Mesenchymal stem cell (in vitro differentiated cells and primary cell): ENCODE measurements around the gene FBXO38.

Experiments
- DNase-seq: peaks from one replicate; pipeline ENCODE4 v3.0.0-alpha.2; 2013
- H2AFZ ChIP-seq: one replicate; pipeline ENCODE4 v1.6.1; 2013; ENCODE audit warnings: low read depth, mild to moderate bottlenecking, control low read depth, inconsistent platforms, low read length, moderate library complexity
- H2AK5ac ChIP-seq: 2 replicates; pipeline ENCODE4 v1.6.1; 2013; ENCODE audit warnings: low read length, moderate library complexity, mild to moderate bottlenecking, inconsistent platforms; ENCODE audit not compliant: severe bottlenecking
- H2BK120ac ChIP-seq: one replicate; pipeline ENCODE4 v1.6.1; 2013; ENCODE audit warnings: low read depth, mild to moderate bottlenecking, inconsistent platforms, low read length, moderate library complexity
- H2BK12ac ChIP-seq, 2 experiments: one replicate each; pipeline ENCODE4 v1.6.1; 2013; ENCODE audit warnings: inconsistent platforms in 2 of 2, low read length in 2 of 2, mild to moderate bottlenecking in 2 of 2, moderate library complexity in 2 of 2, control low read depth in 1 of 2
- H2BK15ac ChIP-seq: one replicate; pipeline ENCODE4 v1.6.1; 2013; ENCODE audit warnings: mild to moderate bottlenecking, low read depth, inconsistent platforms; ENCODE audit not compliant: poor library complexity, severe bottlenecking
- H2BK5ac ChIP-seq: 2 replicates; pipeline ENCODE4 v1.6.1; 2013; ENCODE audit warnings: low read depth, mild to moderate bottlenecking, low read length, control low read depth, inconsistent platforms; ENCODE audit not compliant: poor library complexity, severe bottlenecking
- H3K14ac ChIP-seq, 2 experiments: one replicate each; pipeline ENCODE4 v1.6.1; 2013; ENCODE audit warnings: inconsistent platforms in 2 of 2, low read length in 2 of 2, control low read depth in 1 of 2, mild to moderate bottlenecking in 1 of 2, moderate library complexity in 1 of 2
- H3K18ac ChIP-seq, 2 experiments: one replicate each; pipeline ENCODE4 v1.6.1; 2013; ENCODE audit warnings: inconsistent platforms in 2 of 2, low read length in 2 of 2, control low read depth in 1 of 2, low read depth in 1 of 2, mild to moderate bottlenecking in 1 of 2
- H3K23ac ChIP-seq, 2 experiments: one replicate each; pipeline ENCODE4 v1.6.1; 2013; ENCODE audit warnings: inconsistent platforms in 2 of 2, low read length in 2 of 2, mild to moderate bottlenecking in 2 of 2, moderate library complexity in 2 of 2, control low read depth in 1 of 2
- H3K27ac ChIP-seq: 2 replicates; pipeline ENCODE4 v1.5.1; 2013; ENCODE audit warnings: mild to moderate bottlenecking, moderate library complexity, low read length, control low read depth, inconsistent platforms; ENCODE audit not compliant: poor library complexity, severe bottlenecking
- H3K27me3 ChIP-seq, 2 experiments: 2 replicates each; pipeline versions ENCODE4 v1.6.1 to v1.7.0; 2013; ENCODE audit warnings: low read length in 2 of 2, mild to moderate bottlenecking in 2 of 2, moderate library complexity in 2 of 2, control low read depth in 1 of 2, inconsistent platforms in 1 of 2; ENCODE audit not compliant: control insufficient read depth in 1 of 2, insufficient read depth in 1 of 2
- H3K36me3 ChIP-seq, 2 experiments: 2 replicates each; pipeline versions ENCODE4 v1.6.1 to v1.7.0; 2013; ENCODE audit warnings: low read length in 2 of 2, control low read depth in 1 of 2, inconsistent platforms in 1 of 2, low read depth in 1 of 2, mild to moderate bottlenecking in 1 of 2; ENCODE audit not compliant: insufficient read depth in 2 of 2, control insufficient read depth in 1 of 2
- H3K4ac ChIP-seq, 2 experiments: one replicate each; pipeline ENCODE4 v1.6.1; 2013; ENCODE audit warnings: inconsistent platforms in 2 of 2, low read length in 2 of 2, mild to moderate bottlenecking in 2 of 2, moderate library complexity in 2 of 2, control low read depth in 1 of 2, low read depth in 1 of 2
- H3K4me1 ChIP-seq: 2 replicates; pipeline ENCODE4 v1.6.1; 2013; ENCODE audit warnings: low read depth, low read length, control low read depth; ENCODE audit not compliant: control insufficient read depth, insufficient read depth
- H3K4me2 ChIP-seq: 2 replicates; pipeline ENCODE4 v1.6.1; 2013; ENCODE audit warnings: low read length, mild to moderate bottlenecking, inconsistent platforms; ENCODE audit not compliant: poor library complexity, severe bottlenecking
- H3K4me3 ChIP-seq, 2 experiments: 2 replicates each; pipeline versions ENCODE4 v1.5.1 to v1.7.0; 2013; ENCODE audit warnings: low read length in 2 of 2, mild to moderate bottlenecking in 2 of 2, control low read depth in 1 of 2, low read depth in 1 of 2; ENCODE audit not compliant: insufficient read depth in 1 of 2
- H3K79me1 ChIP-seq: replicated peaks from 2 replicates; pipeline ENCODE4 v1.6.1; 2013; ENCODE audit warnings: mild to moderate bottlenecking, control low read depth, low read length, inconsistent platforms; ENCODE audit not compliant: poor library complexity, severe bottlenecking
- H3K9ac ChIP-seq: 2 replicates; pipeline ENCODE4 v1.7.0; 2013; ENCODE audit warnings: mild to moderate bottlenecking, low read length, moderate library complexity
- H3K9me3 ChIP-seq: 2 replicates; pipeline ENCODE4 v1.7.0; 2013; ENCODE audit warnings: mild to moderate bottlenecking, low read length; ENCODE audit not compliant: control insufficient read depth
- H4K8ac ChIP-seq: one replicate; pipeline ENCODE4 v1.6.1; 2013; ENCODE audit warnings: inconsistent platforms, mild to moderate bottlenecking, low read length, moderate library complexity
- H4K91ac ChIP-seq: one replicate; pipeline ENCODE4 v1.6.1; 2013; ENCODE audit warnings: mild to moderate bottlenecking, low read length, inconsistent platforms
- WGBS: methylation state at CpG from one replicate; pipeline ENCODE4 v1.1.7; 2013; ENCODE audit warnings: mixed read lengths; 5-methylcytosine and 5-hydroxymethylcytosine counted together

The FBXO38 gene

GRCh38 chr5:148437249-148437648 lies 53.5 kb downstream of the FBXO38 start:
- no peak overlapping the region for H3K27ac ChIP-seq
- peak; percentile 11 for DNase-seq
- no peak overlapping the region for H2BK120ac ChIP-seq
- H3K4me2 ChIP-seq = no peak overlapping the region
- no peak overlapping the region for H3K18ac ChIP-seq
- H2AK5ac ChIP-seq = no peak overlapping the region
- H3K27me3 ChIP-seq = no peaks in the 10 kb centered on the region
- no peak overlapping the region for H3K4me3 ChIP-seq
- H3K4ac ChIP-seq = no peak overlapping the region
- peaks cover 8 to 93% of the 10 kb centered on the region in 2 experiments for H3K36me3 ChIP-seq
- H2BK12ac ChIP-seq = no peak overlapping the region
- no peak overlapping the region for H3K23ac ChIP-seq
- no peaks in the 10 kb centered on the region for H3K4me1 ChIP-seq
- no peaks in the 10 kb centered on the region for H3K9me3 ChIP-seq
- peaks cover 11% of the 10 kb centered on the region for H3K79me1 ChIP-seq
- H3K9ac ChIP-seq = no peak overlapping the region
- no peak overlapping the region for H4K91ac ChIP-seq
- H2BK15ac ChIP-seq = no peak overlapping the region
- 88% methylated on average over 5 of the region's 6 CpGs for WGBS
- H2AFZ ChIP-seq = no peak overlapping the region
- no peak overlapping the region for H2BK5ac ChIP-seq
- H3K14ac ChIP-seq = no peak overlapping the region
- H4K8ac ChIP-seq = no peak overlapping the region

- no CpG with 5 or more reads among the region's 2 CpGs for WGBS
- H3K23ac ChIP-seq = no peak overlapping the region
- DNase-seq = no peak
Observed at GRCh38 chr5:148438933-148439332, 55.2 kb downstream of the FBXO38 start.

GRCh38 chr5:148443241-148443640 lies 59.5 kb downstream of the FBXO38 start:
- H3K9me3 ChIP-seq = no peaks in the 10 kb centered on the region
- no peak overlapping the region for H2BK12ac ChIP-seq
- no peak overlapping the region for H3K4me2 ChIP-seq

More at GRCh38 chr5:148438933-148439332, 55.2 kb downstream of the FBXO38 start:
- H2AFZ ChIP-seq = no peak overlapping the region
- no peak overlapping the region for H3K27ac ChIP-seq
- no peak overlapping the region for H3K4me3 ChIP-seq
- no peak overlapping the region for H3K4ac ChIP-seq
- H3K27me3 ChIP-seq = no peaks in the 10 kb centered on the region
- no peak overlapping the region for H3K18ac ChIP-seq
- no peak overlapping the region for H4K91ac ChIP-seq
- no peaks in the 10 kb centered on the region for H3K4me1 ChIP-seq
- H2BK120ac ChIP-seq = no peak overlapping the region
- H3K36me3 ChIP-seq = peaks cover 8 to 90% of the 10 kb centered on the region in 2 experiments
- no peaks in the 10 kb centered on the region for H3K9me3 ChIP-seq
- H2AK5ac ChIP-seq = no peak overlapping the region
- no peak overlapping the region for H2BK12ac ChIP-seq
- peaks cover 9% of the 10 kb centered on the region for H3K79me1 ChIP-seq
- no peak overlapping the region for H4K8ac ChIP-seq
- no peak overlapping the region for H3K9ac ChIP-seq
- no peak overlapping the region for H2BK15ac ChIP-seq
- H2BK5ac ChIP-seq = no peak overlapping the region
- no peak overlapping the region for H3K14ac ChIP-seq
- H3K4me2 ChIP-seq = no peak overlapping the region

GRCh38 chr5:148443998-148444397 lies 60.2 kb downstream of the FBXO38 start:
- H3K4me3 ChIP-seq = no peak overlapping the region
- WGBS = 55% methylated on average over 5 of the region's 5 CpGs

More at GRCh38 chr5:148443241-148443640, 59.5 kb downstream of the FBXO38 start:
- Histone ChIP-seq H3K14ac (no peak overlapping the region), H3K18ac (no peak overlapping the region), H4K8ac (no peak overlapping the region), H2BK5ac (no peak overlapping the region), H3K36me3 (peaks cover 5 to 52% of the 10 kb centered on the region in 2 experiments), H2BK120ac (no peak overlapping the region), H3K4ac (no peak overlapping the region), H3K9ac (no peak overlapping the region), H2AK5ac (no peak overlapping the region), H3K4me3 (no peak overlapping the region), H3K27ac (peak overlapping the region; percentile 10), H3K79me1 (peaks cover 2% of the 10 kb centered on the region), H3K4me1 (no peaks in the 10 kb centered on the region), H3K23ac (no peak overlapping the region), H4K91ac (no peak overlapping the region), H3K27me3 (no peaks in the 10 kb centered on the region), H2BK15ac (no peak overlapping the region), H2AFZ (no peak overlapping the region)
- no CpG with 5 or more reads among the region's 1 CpG for WGBS
- no peak for DNase-seq

More at GRCh38 chr5:148443998-148444397, 60.2 kb downstream of the FBXO38 start:
- no peaks in the 10 kb centered on the region for H3K9me3 ChIP-seq
- H2BK12ac ChIP-seq = no peak overlapping the region
- no peaks in the 10 kb centered on the region for H3K4me1 ChIP-seq
- H2BK5ac ChIP-seq = no peak overlapping the region
- no peak overlapping the region for H2BK120ac ChIP-seq
- no peak overlapping the region for H3K18ac ChIP-seq
- no peak overlapping the region for H2BK15ac ChIP-seq
- H3K27ac ChIP-seq = no peak overlapping the region
- H3K23ac ChIP-seq = no peak overlapping the region
- peaks cover under 1% of the 10 kb centered on the region for H3K79me1 ChIP-seq
- no peak overlapping the region for H3K9ac ChIP-seq
- H3K27me3 ChIP-seq = no peaks in the 10 kb centered on the region
- H4K91ac ChIP-seq = no peak overlapping the region
- no peak overlapping the region for H4K8ac ChIP-seq
- DNase-seq = peak; percentile 74
- no peak overlapping the region for H3K14ac ChIP-seq
- no peak overlapping the region for H3K4me2 ChIP-seq
- H2AFZ ChIP-seq = no peak overlapping the region
- H3K4ac ChIP-seq = no peak overlapping the region
- H2AK5ac ChIP-seq = no peak overlapping the region
- H3K36me3 ChIP-seq = peaks cover 5 to 44% of the 10 kb centered on the region in 2 experiments
